Mucosa of descending colon (tissue), 3 donors: ENCODE data around the gene BLNK. TPM values are rescaled to one million over a fixed set of nuclear protein-coding genes. Genes with fewer than 3 reads are reported as not detected.
A peak's percentile ranks its signal among the peaks of the same experiment; 100 is the strongest.

ENCODE experiments used
- ATAC-seq: fragments of 200-7000 bp; cut with Tn5 transposase; one replicate; pipeline ENCODE4 v1.9.1; 2020; ENCODE audit warnings: mild to moderate bottlenecking, moderate library complexity
- DNase-seq, 3 donors: peaks; one replicate each; pipeline ENCODE4 v3.0.0-alpha.2; 2020
- H3K36me3 ChIP-seq: fragments of 200-600 bp; one replicate; pipeline ENCODE4 v1.8.0; 2021; ENCODE audit warnings: low read depth, mild to moderate bottlenecking
- H3K4me1 ChIP-seq: fragments of 200-600 bp; one replicate; pipeline ENCODE4 v1.8.0; 2021; ENCODE audit warnings: low read depth, mild to moderate bottlenecking
- H3K4me3 ChIP-seq: fragments of 200-600 bp; one replicate; pipeline ENCODE4 v1.8.0; 2021; ENCODE audit warnings: mild to moderate bottlenecking
- H3K9me3 ChIP-seq: fragments of 200-600 bp; one replicate; pipeline ENCODE4 v1.8.0; 2021; ENCODE audit warnings: mild to moderate bottlenecking
- CTCF ChIP-seq: fragments of 200-600 bp; IDR thresholded peaks from one replicate; pipeline ENCODE4 v1.8.0; 2022; ENCODE audit warnings: antibody characterized with exemption, mild to moderate bottlenecking
- intact Hi-C, 2 donors: fragments of 100-400 bp; cut with DNase I in 1 of 2; cut with micrococcal nuclease in 1 of 2; formaldehyde crosslinking; loops; one replicate each; pipeline versions ENCODE4 v1.11.0 to v1.11.1; 2022; cut with DNase I, micrococcal nuclease
- total RNA-seq, 3 donors: library from RNA; stranded (reverse); fragmentation: NEBNext Ultra II Directional in 2 of 3; extraction: Animal tissue kit (Norgen Biotek cat#: 25700) in 2 of 3; gene quantifications; one replicate each; pipeline versions ENCODE4 v1.2.1 to v1.2.4, GENCODE V29; 2021 to 2023
- donor health status: DM: no; HTN: no; CAD: no; lungs with moderate emphysema.
- donor health status: DM: no; HTN: no; CAD: no.
- donor health status: DM: no; HTN: yes; CAD: no.

Gene BLNK
- total RNA-seq, 3 donors from 2014 or later: 13.2 to 45.7 (median 30.4) TPM

- no peak overlapping the region for H3K4me3 ChIP-seq
- no peak for TF ChIP-seq CTCF
- H3K9me3 ChIP-seq: no peaks in the 10 kb centered on the region
- no peak for DNase-seq
- ATAC-seq: peak; percentile 3
- peaks cover 16% of the 10 kb centered on the region for H3K4me1 ChIP-seq
- intact Hi-C loops: no loop called here
- no peaks in the 10 kb centered on the region for H3K36me3 ChIP-seq
These were observed 13.4 kb downstream of the BLNK start for GRCh38 chr10:96257944-96258343.

- no peak for ATAC-seq
These were observed 15.6 kb downstream of the BLNK start for GRCh38 chr10:96255549-96256333.

GRCh38 chr10:96254976-96255375 lies 16.4 kb downstream of the BLNK start:
- peaks cover under 1% of the 10 kb centered on the region for H3K4me1 ChIP-seq

More at GRCh38 chr10:96255549-96256333, 15.6 kb downstream of the BLNK start:
- H3K9me3 ChIP-seq: no peaks in the 10 kb centered on the region
- no peaks in the 10 kb centered on the region for H3K36me3 ChIP-seq
- no peak for DNase-seq
- no peak for TF ChIP-seq CTCF
- intact Hi-C loops: no loop called here
- H3K4me1 ChIP-seq: no peaks in the 10 kb centered on the region
- H3K4me3 ChIP-seq: no peak overlapping the region

GRCh38 chr10:96252730-96253129 lies 18.6 kb downstream of the BLNK start:
- DNase-seq (no peak), ATAC-seq (no peak)
- H3K9me3 ChIP-seq: no peaks in the 10 kb centered on the region
- no peak for TF ChIP-seq CTCF
- H3K4me3 ChIP-seq: no peak overlapping the region
- intact Hi-C loops: no loop called here
- H3K36me3 ChIP-seq: no peaks in the 10 kb centered on the region
- H3K4me1 ChIP-seq: peaks cover 8% of the 10 kb centered on the region

More at GRCh38 chr10:96254976-96255375, 16.4 kb downstream of the BLNK start:
- intact Hi-C loops: no loop called here
- ATAC-seq (no peak), DNase-seq (no peak)
- no peaks in the 10 kb centered on the region for H3K36me3 ChIP-seq
- no peaks in the 10 kb centered on the region for H3K9me3 ChIP-seq
- no peak for TF ChIP-seq CTCF
- no peak overlapping the region for H3K4me3 ChIP-seq

- Histone ChIP-seq H3K36me3 (no peaks in the 10 kb centered on the region), H3K4me3 (no peak overlapping the region), H3K4me1 (peaks cover 8% of the 10 kb centered on the region), H3K9me3 (no peaks in the 10 kb centered on the region)
- intact Hi-C loops: no loop called here
- TF ChIP-seq CTCF: no peak
- no peak for DNase-seq
- ATAC-seq: peak; percentile 83
These were observed 21.0 kb downstream of the BLNK start for GRCh38 chr10:96250349-96250748.
